ENCODE measurements around the gene THAP12.
"Not testable (repeated sequence)": the region's sequence is repeated elsewhere in the genome, so short reads cannot be mapped to it uniquely, and the experiment has no call there.

Gene THAP12

GRCh38 chr11:76322942-76323341 lies 58.0 kb downstream of the THAP12 start:
- Histone ChIP-seq H3K9me3 (no peaks in the 10 kb centered on the region), H3K27me3 (no peaks in the 10 kb centered on the region), H3K4me3 (ENCODE audit: low read depth, low read length) (no peak overlapping the region), H3K4me1 (peaks cover 9% of the 10 kb centered on the region), H3K36me3 (no peaks in the 10 kb centered on the region)
- TF ChIP-seq CTCF (IDR thresholded peaks at IDR 0.05; ENCODE audit: low read depth, low read length), result no peak
- DNase-seq, result no peak

- H3K27me3 ChIP-seq, result no peaks in the 10 kb centered on the region
- peaks cover 9% of the 10 kb centered on the region for H3K4me1 ChIP-seq
- H3K36me3 ChIP-seq, result no peaks in the 10 kb centered on the region
- TF ChIP-seq CTCF (IDR thresholded peaks at IDR 0.05; ENCODE audit: low read depth, low read length), result no peak
- H3K4me3 ChIP-seq (ENCODE audit: low read depth, low read length), result no peak overlapping the region
- no peak for DNase-seq
- H3K9me3 ChIP-seq, result no peaks in the 10 kb centered on the region
These were observed 58.4 kb downstream of the THAP12 start for GRCh38 chr11:76322540-76322939.

- DNase-seq, result no peak
- no peaks in the 10 kb centered on the region for H3K36me3 ChIP-seq
- H3K4me1 ChIP-seq, result peaks cover 9% of the 10 kb centered on the region
- H3K27me3 ChIP-seq, result no peaks in the 10 kb centered on the region
- H3K4me3 ChIP-seq (ENCODE audit: low read depth, low read length), result no peak overlapping the region
- no peak for TF ChIP-seq CTCF (IDR thresholded peaks at IDR 0.05; ENCODE audit: low read depth, low read length)
- H3K9me3 ChIP-seq, result no peaks in the 10 kb centered on the region
These were observed 59.0 kb downstream of the THAP12 start for GRCh38 chr11:76321820-76322524.

GRCh38 chr11:76321340-76321739 lies 59.6 kb downstream of the THAP12 start:
- peaks cover 9% of the 10 kb centered on the region for H3K4me1 ChIP-seq

GRCh38 chr11:76320929-76321328 lies 60.0 kb downstream of the THAP12 start:
- no peaks in the 10 kb centered on the region for H3K9me3 ChIP-seq
- TF ChIP-seq CTCF (IDR thresholded peaks at IDR 0.05; ENCODE audit: low read depth, low read length), result no peak
- no peaks in the 10 kb centered on the region for H3K36me3 ChIP-seq
- H3K27me3 ChIP-seq, result no peaks in the 10 kb centered on the region
- no peak overlapping the region for H3K4me3 ChIP-seq (ENCODE audit: low read depth, low read length)
- no peak for DNase-seq
- peaks cover 9% of the 10 kb centered on the region for H3K4me1 ChIP-seq

More at GRCh38 chr11:76321340-76321739, 59.6 kb downstream of the THAP12 start:
- TF ChIP-seq CTCF (IDR thresholded peaks at IDR 0.05; ENCODE audit: low read depth, low read length), result no peak
- DNase-seq, result no peak
- Histone ChIP-seq H3K9me3 (no peaks in the 10 kb centered on the region), H3K4me3 (ENCODE audit: low read depth, low read length) (no peak overlapping the region), H3K27me3 (no peaks in the 10 kb centered on the region), H3K36me3 (no peaks in the 10 kb centered on the region)

GRCh38 chr11:76319798-76320197 lies 61.1 kb downstream of the THAP12 start:
- H3K4me1 ChIP-seq; H3K27me3 ChIP-seq; H3K9me3 ChIP-seq; H3K36me3 ChIP-seq; DNase-seq; H3K4me3 ChIP-seq (ENCODE audit: low read depth, low read length): not testable (repeated sequence)

All from BE2C (cell line).